ENCODE measurements around the gene ACTL10. TPM values are rescaled to one million over a fixed set of nuclear protein-coding genes. Genes with fewer than 3 reads are reported as not detected.
"Not testable (repeated sequence)": the region's sequence is repeated elsewhere in the genome, so short reads cannot be mapped to it uniquely, and the experiment has no call there.

Gene ACTL10
- total and polyA plus RNA-seq, 8 donors: 0.30 to 2.3 (median 0.56) TPM

GRCh38 chr20:33694639-33695012 is 27.9 kb downstream of the ACTL10 start:
- Histone ChIP-seq H3K4me1 (peaks cover 0 to 2% of the 10 kb centered on the region in 2 donors), H3K27me3 (no peaks in the 10 kb centered on the region), H3K9me3 (no peaks in the 10 kb centered on the region), H3K4me3 (no peak overlapping the region), H3K36me3 (no peaks in the 10 kb centered on the region), H3K27ac (peak overlapping the region in 1 of 2 donors; percentile 13)
- intact Hi-C loops (cut with DNase I): no loop called here
- TF ChIP-seq CTCF (IDR thresholded peaks at IDR 0.05): no peak
- DNase-seq (peak in 1 of 4 donors; percentile 31), ATAC-seq (peak; percentile 31)

GRCh38 chr20:33696448-33696847 is 29.7 kb downstream of the ACTL10 start:
- intact Hi-C loops (cut with DNase I): no loop called here
- DNase-seq (no peak), ATAC-seq (no peak)
- H3K4me3 ChIP-seq: no peak overlapping the region
- H3K36me3 ChIP-seq: no peaks in the 10 kb centered on the region
- peaks cover 0 to 2% of the 10 kb centered on the region in 2 donors for H3K4me1 ChIP-seq
- no peaks in the 10 kb centered on the region for H3K27me3 ChIP-seq
- no peak overlapping the region for H3K27ac ChIP-seq
- H3K9me3 ChIP-seq: peaks cover 0 to 3% of the 10 kb centered on the region in 2 donors
- TF ChIP-seq CTCF (IDR thresholded peaks at IDR 0.05): no peak

GRCh38 chr20:33697129-33697528 is 30.4 kb downstream of the ACTL10 start:
- Histone ChIP-seq H3K4me3 (no peak overlapping the region), H3K27ac (no peak overlapping the region), H3K27me3 (no peaks in the 10 kb centered on the region), H3K9me3 (peaks cover 0 to 3% of the 10 kb centered on the region in 2 donors), H3K36me3 (no peaks in the 10 kb centered on the region), H3K4me1 (peaks cover 0 to 2% of the 10 kb centered on the region in 2 donors)
- DNase-seq: peak in 1 of 4 donors; percentile 24
- TF ChIP-seq CTCF (IDR thresholded peaks at IDR 0.05): no peak
- ATAC-seq: no peak
- intact Hi-C loops (cut with DNase I): no loop called here

GRCh38 chr20:33698966-33699365 is 32.2 kb downstream of the ACTL10 start:
- intact Hi-C loops (cut with DNase I); H3K27ac ChIP-seq; H3K36me3 ChIP-seq; H3K4me1 ChIP-seq; H3K9me3 ChIP-seq; ATAC-seq; H3K4me3 ChIP-seq; H3K27me3 ChIP-seq: not testable (repeated sequence)
- peak in 1 of 4 donors; percentile 60 for DNase-seq

- ATAC-seq; H3K4me1 ChIP-seq; H3K4me3 ChIP-seq; H3K27me3 ChIP-seq; intact Hi-C loops (cut with DNase I); H3K36me3 ChIP-seq; H3K9me3 ChIP-seq; H3K27ac ChIP-seq: not testable (repeated sequence)
- peak in 1 of 4 donors; percentile 51 for DNase-seq
These were observed 34.1 kb downstream of the ACTL10 start for GRCh38 chr20:33700696-33701441.

- no peaks in the 10 kb centered on the region for H3K27me3 ChIP-seq
- no peak overlapping the region for H3K27ac ChIP-seq
- H3K4me3 ChIP-seq: no peak overlapping the region
- peaks cover 0 to 14% of the 10 kb centered on the region in 2 donors for H3K36me3 ChIP-seq
- peaks cover 0 to 3% of the 10 kb centered on the region in 2 donors for H3K9me3 ChIP-seq
- no peak for TF ChIP-seq CTCF (IDR thresholded peaks at IDR 0.05)
- H3K4me1 ChIP-seq: no peaks in the 10 kb centered on the region
- no peak for ATAC-seq
- intact Hi-C loops (cut with DNase I): no loop called here
- DNase-seq: peak in 1 of 4 donors; percentile 24
These were observed 35.1 kb downstream of the ACTL10 start for GRCh38 chr20:33701629-33702450.

Data from left lung (tissue), 10 donors.